Activated effector memory CD4-positive, alpha-beta T cell treated with Interleukin-2 at 50 U/mL for 16 hours (primary cell): ENCODE measurements around the gene TNS3.

ENCODE experiments used
- DNase-seq: peaks from one replicate; pipeline ENCODE4 v3.0.0-alpha.2; 2020

The TNS3 gene

DNA sequence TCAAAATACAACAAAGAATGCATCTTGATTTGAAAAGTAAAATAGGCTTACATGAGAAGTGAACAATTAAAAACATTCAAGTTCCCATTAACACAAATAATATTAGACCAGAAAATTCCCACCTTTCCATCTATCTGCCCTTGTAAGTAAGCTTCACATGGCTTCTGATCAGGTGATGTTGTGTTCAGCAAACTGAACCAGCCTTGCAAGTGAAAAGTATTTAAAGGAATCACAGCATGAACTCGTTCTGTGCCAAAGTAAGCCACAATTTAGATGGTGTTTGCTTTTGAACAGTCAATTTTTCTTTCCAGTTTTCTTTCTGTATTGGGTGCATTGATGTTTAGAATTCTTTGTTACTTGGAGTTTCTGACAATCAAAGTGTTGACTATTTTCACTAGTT, 347.9 kb downstream of the TNS3 start:
- DNase-seq: no peak

GRCh38 chr7:47232751-47233412, 349.0 kb downstream of the TNS3 start:
- no peak for DNase-seq

GRCh38 chr7:47231627-47232026, 350.3 kb downstream of the TNS3 start:
- DNase-seq: no peak

DNA sequence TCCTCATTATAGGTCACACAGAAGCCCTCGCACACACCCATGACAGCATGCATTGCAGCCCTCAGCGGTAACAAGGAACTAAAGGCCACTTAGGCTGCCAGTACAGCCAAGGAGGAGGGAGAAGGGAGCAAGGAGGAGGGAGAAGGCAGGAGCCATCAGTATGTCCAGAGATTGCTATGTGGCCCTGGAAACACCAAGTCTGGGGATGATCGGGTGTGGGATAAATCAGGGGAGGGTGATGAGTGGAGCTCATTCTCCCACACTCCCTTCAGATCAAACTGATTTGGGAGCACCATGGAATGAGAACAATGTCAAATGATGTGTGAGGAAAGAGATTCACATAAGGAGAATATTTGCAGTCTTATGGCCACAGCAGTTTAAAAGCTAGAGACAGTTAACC, 350.9 kb downstream of the TNS3 start:
- no peak for DNase-seq

- DNase-seq: no peak
These were observed 353.4 kb downstream of the TNS3 start for GRCh38 chr7:47228386-47229014.

DNA sequence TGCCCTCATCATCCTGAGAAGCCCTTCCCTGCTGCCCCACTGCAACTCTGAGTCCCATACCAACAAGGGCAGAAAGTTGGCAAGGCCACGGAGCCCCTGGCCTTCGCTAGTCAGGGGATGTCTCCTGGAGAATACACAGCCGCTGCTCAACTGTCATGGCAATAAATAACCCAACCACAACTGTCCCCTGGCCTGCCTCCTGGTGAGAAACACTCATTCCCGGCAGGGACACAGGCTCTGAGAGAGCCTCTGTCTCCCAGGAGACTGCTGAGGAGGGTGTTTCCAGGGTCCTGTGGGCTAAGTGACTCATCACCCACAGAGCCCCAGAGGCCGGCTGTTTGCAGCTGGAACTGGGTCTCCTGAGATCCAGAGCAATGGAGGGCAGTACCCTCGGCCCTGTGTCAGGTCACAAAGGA, 354.1 kb downstream of the TNS3 start:
- DNase-seq: no peak

DNA sequence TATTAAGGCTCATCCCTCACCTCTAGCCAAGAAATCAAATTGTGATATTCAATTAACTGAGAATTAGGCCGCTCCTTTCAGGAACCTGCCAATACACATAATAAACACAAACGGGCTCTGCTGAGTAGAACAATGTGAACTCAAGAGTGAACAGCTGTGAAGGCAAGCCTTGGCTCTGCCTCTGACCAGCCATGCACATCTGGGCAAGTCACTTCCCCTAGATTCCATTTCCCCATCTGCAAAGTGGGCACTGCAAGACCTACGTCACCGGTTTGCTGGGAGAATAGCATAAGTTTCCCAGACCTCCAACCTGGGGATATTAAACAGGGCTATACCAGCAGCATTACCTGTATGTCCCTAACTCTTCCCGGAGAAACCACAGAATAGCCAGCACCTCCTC, 355.2 kb downstream of the TNS3 start:
- no peak for DNase-seq

DNA sequence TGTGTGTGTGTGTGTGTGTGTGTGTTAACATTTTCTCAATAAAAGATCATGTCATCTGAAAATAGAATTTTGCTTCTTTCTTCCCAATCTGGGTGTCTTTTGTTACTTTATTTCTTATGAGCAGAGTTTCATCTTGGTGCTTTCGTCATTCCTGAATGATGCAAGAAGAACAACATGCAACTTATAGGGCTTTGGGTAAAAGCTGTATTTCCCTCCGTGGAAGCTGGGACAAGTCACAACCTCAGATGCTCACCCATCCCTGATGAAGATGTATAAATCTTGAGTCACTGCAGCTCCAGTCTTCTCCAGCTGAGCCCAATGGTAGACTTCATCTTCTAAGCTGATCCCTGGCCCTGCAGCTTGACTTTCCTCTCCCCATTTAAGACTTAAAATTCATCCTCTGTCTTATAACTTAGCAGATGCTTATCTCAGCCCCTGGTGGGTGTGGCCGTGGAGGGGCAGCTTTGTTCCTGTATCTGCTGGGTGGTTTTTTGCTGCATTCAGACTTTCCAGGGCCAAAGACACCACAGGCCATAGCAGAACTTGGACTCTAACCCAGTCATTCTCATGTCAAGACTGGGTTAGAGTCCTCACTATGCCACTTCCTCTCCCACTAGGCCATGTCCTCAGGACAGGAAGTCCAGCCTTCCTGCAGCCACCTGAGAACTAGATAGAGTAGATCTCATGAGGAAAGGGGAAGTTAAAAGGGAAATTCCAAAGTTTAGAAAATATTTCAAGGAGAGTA, 356.4 kb downstream of the TNS3 start:
- DNase-seq: no peak
